DMS 273 treated with DMSO at 0.1 percent for 48 hours (cell line): ENCODE results near the gene TFF3.
"Not testable (repeated sequence)": the region's sequence is repeated elsewhere in the genome, so short reads cannot be mapped to it uniquely, and the experiment has no call there.

Experiments
- DNase-seq: peaks from one replicate; lab custom pipeline; 2025; lab: John Stamatoyannopoulos, UW

TFF3 gene

DNA sequence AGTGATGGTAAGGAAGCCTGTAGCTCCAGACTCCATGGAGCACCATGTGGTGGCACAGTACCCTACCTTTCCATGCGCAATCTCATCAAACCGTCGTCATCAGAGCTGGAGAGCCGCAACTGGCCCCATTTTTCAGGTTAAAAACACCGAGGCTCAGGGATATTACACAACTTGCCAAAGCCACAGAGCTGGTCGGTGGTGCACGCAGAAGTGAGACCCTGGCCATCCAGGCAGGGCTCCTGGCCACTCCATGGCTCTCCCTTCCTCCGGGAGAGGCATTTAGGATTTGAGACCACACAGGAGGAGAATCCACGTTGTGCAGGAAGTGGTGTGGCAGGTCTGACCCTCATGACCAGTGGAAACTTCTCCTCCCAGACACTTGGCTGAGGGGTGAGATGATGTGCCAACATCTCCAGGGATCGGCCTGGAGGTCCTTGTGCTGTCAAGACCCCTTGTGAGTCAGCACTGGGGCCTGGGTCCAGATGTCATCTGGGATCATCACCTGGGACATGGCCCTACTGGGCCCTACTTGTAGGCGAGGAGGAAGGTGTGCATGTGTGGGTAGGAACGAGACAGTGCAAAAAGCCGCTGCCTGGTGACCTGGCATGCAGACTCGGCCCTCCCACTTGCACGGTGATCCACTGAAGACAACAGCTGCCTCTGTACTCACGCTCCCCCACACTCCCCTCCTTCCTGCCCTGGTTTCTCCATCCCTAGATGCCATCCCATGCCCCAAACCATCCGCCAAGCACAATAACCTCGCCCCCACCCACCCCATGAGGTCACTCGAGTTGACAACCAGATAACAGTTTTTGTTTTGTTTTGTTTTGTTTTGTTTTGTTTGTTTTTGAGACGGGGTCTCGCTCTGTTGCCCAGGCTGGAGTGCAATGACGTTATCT lies 10.4 kb downstream of the TFF3 start:
- DNase-seq: no peak

- DNase-seq: no peak
Observed at GRCh38 chr21:42303443-42303842, 11.8 kb downstream of the TFF3 start.

- DNase-seq: no peak
Observed at GRCh38 chr21:42302794-42303193, 12.4 kb downstream of the TFF3 start.

GRCh38 chr21:42302076-42302650 lies 13.0 kb downstream of the TFF3 start:
- DNase-seq: no peak

- DNase-seq: no peak
Observed at GRCh38 chr21:42301371-42302075, 13.7 kb downstream of the TFF3 start.

GRCh38 chr21:42300956-42301355 lies 14.3 kb downstream of the TFF3 start:
- no peak for DNase-seq

- DNase-seq: no peak
Observed at GRCh38 chr21:42300045-42300583, 15.1 kb downstream of the TFF3 start.

DNA sequence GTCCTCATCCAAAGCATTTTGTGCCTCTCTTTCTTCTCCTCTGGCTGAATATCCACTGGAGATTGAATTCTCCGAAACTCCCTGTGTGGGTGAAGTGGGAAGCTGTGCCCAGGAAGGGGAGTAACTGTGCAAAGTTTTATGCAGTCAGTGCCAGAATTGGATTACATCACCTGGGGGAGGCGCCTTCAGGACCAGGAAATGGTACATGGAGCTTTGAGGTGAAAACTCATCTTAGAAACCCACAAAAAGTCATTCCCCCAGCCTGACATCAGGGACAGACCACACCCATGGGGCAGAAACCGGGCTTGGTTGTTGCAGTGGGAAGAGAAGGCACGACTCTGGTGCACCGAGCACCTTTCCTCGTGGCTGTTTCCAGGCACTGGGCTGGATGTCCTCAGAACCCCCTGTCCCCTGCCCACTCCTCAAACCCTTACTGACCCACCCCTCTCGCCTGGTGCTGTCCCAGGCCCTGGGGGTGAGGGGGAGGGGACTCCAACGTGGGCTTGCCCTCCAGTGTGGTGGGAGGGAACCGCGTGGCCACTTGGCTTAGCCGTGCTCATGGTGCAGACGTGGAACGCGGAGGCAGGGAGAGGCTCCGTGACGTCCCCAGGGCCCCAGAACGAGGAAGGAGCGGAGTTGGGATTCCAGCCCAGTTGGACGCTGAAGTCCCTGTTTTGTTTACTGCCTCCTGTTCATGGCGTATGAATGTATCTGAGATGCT lies 15.7 kb downstream of the TFF3 start:
- DNase-seq: no peak

GRCh38 chr21:42298657-42299056 lies 16.6 kb downstream of the TFF3 start:
- no peak for DNase-seq

DNA sequence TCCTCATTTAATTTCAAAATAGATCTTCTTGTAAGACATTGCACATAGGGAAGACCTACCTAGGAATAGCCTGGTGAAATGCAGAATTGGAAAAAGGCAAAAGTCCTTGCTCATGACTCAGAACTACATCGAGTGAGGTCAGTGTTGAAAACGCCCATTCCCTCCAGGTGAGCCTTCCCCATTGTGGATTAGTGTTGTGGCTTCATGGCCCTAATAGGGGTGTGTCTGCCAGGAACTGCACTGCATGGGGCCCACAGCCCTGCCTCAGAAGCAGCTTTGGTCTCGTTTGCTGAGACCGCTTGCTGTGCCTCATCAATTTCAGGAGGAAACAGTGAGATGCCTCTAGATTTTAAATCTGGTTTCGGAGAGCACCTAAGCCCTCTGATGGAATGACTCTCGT lies 17.0 kb downstream of the TFF3 start:
- no peak for DNase-seq

DNA sequence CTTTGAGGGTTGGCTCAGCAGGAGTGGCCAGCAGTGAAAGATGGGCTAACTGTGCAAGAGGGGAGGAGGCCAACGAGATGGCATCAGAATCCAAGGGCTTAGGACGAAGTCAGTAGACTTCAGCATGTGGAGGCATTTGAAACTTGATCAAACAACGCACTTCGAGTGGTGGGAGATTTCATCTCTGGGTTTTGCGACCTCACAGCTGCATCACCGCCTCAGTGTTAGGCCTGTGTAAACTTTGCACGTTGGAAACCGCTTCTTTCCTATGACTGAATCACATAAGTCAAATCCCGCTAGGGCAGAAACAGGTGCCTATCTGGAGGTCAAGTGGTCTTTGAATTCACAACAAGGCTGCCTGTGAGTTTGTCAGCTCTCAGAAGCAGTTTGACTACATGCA lies 17.8 kb downstream of the TFF3 start:
- DNase-seq: no peak

GRCh38 chr21:42296501-42296900 lies 18.7 kb downstream of the TFF3 start:
- DNase-seq: no peak

- no peak for DNase-seq
Observed at GRCh38 chr21:42295845-42296244, 19.4 kb downstream of the TFF3 start.

- DNase-seq: no peak
Observed at GRCh38 chr21:42294273-42294880, 20.8 kb downstream of the TFF3 start.

GRCh38 chr21:42293649-42294272 lies 21.4 kb downstream of the TFF3 start:
- DNase-seq: no peak

DNA sequence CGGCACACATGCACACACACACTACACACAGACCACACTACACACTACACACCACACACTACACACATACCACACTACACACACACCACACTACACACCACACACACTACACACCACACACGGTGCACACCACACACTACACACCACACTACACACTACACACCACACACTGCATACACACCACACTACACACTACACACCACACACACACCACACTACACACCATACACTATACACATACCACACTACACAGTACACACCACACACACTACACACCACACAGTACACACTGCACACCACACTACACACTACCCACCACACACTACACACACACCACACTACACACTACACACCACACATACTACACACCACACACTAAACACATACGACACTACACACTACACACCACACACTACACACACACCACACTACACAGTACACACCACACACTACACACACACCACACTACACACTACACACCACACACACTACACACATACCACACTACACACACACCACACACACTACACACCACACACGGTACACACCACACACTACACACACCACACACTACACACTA lies 22.6 kb downstream of the TFF3 start:
- DNase-seq: not testable (repeated sequence)

DNA sequence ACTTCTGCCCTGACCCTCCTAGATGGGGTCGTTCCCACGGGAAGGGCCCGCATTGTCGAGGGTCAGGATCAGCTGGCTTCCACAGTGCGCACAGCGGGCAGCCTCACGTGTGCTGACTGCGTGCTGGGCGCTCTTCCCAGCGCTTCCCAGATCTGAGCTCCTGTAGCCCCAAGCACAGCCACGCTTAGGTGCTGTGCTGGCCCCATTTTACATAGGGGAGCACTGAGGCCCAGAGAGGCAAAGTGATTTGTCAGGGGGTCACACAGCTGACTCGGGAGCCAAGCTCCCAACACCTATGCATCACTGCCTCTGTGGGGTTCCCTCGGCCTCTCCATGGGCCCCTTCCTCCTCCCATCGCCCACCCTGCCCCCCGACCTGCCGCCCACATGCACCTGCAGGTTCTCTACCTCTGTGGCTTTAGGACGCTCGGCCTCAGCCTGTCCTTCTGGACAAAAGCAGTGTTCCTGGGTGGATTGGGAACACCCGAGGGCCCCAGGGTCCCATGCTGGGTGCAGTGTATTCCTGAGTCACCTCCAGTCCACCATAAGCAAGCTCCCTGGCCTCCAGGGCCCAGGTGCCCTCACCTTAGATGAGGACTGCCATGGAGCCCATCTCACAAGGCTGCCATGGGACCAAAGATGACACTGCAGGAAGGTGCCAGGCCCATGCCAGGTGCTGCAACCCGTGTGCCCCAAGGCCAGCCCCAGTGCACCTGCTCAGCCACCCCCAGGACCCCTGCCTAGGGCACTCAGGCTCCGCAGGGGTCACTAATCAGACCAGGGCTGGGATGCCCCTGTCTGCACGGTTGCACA lies 23.3 kb downstream of the TFF3 start:
- no peak for DNase-seq

DNA sequence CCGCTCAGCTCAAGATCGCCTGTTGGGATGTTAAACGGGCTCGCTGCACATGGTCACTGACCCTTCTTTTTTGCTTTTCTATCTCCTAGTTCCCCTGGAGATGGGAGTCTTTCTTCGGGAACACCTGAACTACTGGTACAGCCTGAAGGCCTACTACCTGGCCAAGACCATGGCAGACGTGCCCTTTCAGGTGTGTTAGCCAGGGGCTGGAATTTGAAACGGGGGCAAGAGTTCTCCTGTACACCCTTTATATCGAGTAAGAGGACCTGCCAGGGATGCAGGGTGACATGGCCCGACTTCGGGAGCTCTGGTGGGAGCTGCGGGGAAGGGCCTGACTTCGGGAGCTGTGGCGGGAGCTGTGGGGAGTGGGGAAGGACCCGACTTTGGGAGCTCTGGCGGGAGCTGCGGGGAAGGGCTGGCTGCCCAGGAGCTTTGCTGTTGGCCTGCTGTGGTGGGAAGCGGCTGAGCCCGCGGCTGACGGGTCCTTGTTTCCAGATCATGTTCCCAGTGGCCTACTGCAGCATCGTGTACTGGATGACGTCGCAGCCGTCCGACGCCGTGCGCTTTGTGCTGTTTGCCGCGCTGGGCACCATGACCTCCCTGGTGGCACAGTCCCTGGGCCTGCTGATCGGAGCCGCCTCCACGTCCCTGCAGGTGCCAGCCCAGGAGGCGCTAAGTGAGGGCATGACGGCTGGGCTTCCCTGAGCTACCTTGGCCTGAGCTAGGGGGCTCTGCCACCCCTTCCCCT lies 24.0 kb downstream of the TFF3 start:
- DNase-seq: no peak

DNA sequence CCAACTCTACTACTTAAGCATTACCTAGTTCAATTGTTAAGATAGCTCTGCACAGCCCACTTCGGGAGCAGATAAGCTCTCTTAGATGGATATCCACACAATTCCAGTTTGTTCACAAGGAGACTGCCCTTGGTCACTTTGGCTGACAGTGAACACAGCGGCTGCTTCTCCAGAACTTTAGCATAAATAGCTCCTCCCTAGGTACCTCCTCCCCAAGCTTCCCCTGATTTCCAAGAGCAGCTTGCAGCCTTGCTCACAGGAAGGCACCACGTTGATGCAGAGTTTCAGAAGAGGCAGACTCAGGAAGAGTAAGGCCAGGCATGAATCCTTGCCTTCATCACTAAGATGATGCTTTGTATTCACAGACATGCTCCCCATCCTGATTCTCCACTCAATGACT lies 24.7 kb downstream of the TFF3 start:
- DNase-seq: no peak
